PC-9 (cell line): Measurements from ENCODE around the gene PRPF4.

Experiments
- CTCF ChIP-seq: fragments of 200-600 bp; sonication (generic); conservative IDR thresholded peaks from 2 replicates; pipeline ENCODE4 v1.6.1; 2017; ENCODE audit warnings: mixed run types, antibody characterized with exemption, mild to moderate bottlenecking, moderate library complexity
- EZH2 ChIP-seq: fragments of 200-600 bp; sonication (generic); IDR thresholded peaks from 2 replicates; pipeline ENCODE4 v1.8.0; 2017; ENCODE audit warnings: antibody characterized with exemption, low read depth

- TF ChIP-seq CTCF (no peak), EZH2 (no peak)
Observed at GRCh38 chr9:113244556-113244955, 30.9 kb upstream of the PRPF4 start.
